T-helper 1 cell (primary cell): ENCODE measurements around the gene STON2.

Experiments
- DNase-seq, 5 donors: peaks; one replicate each; pipeline ENCODE4 v3.0.0-alpha.2; 2012 to 2020

The STON2 gene

DNA sequence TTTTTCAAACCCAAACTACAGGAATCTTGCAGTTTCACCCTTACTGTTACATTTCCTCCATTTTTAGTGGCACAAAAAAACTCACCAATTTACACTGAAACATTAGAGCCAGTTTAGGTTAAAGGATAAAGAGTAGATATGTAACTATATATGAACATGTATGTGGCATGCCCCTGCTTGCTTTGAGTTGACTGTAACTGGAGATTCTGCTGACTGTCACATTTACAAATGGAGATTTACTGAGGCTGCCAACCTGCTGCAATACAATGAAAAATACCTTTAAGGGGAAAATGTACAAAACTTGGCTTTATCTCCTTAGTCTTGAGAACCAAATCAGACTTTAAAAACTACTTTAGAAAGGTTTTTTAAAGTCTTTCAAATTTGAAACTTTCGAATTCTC is 28.3 kb downstream of the STON2 start:
- no peak for DNase-seq

DNA sequence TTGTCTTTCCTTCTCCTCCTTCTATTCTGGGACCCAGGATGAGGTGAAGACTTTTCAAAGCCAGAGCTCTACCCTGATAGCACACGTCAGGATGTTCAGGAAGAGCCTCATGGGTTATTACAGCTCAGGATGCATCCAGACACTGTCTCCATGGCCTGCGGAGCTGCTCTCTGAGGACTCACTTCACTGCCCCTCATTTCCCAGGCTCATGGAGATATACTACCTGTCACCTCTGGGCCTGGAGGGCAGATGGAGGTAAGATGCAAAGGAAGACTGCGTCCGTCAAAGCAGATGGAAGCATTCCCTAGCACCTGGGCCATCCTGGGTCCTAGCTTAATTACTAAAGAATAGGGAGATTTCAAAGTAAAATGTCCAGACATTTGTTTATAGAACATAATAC is 32.6 kb downstream of the STON2 start:
- no peak for DNase-seq

DNA sequence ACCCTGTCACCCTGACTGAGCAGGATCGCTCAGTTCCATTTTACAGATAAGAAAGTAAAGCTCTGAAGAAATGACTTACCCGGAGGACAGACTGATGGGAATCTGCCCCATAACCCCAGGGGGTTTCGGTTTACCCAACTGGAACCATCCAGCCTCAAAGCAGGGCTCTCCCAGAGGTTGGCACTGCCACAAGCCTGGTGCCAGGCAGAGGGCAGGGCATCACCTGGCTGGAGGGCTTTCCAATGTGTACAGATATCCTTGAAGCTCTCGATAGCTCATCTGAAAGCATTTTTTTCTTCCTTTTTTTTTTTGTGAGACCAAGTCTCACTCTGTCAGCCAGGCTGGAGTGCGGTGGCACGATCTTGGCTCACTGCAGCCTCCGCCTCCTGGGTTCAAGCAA is 33.2 kb downstream of the STON2 start:
- DNase-seq = no peak

DNA sequence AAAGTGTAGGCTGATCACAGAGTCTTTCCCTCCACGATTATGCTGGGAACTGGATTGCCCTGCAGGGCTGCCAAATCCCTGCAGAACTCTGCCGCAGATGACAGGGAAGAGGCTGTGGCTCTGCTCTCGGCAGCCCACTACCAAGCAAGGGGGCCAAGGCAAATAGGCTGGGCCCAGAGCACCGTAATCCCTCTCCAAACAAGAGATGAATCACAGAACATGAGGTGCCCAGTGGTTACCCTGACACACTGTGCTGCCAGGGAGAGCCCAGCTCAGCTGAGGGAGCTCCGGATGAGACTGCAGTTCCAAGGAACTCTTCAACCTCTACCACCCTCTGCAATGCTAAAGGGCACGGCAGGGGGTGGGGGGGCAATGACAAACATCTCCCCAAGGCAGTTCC is 33.9 kb downstream of the STON2 start:
- DNase-seq = no peak

DNA sequence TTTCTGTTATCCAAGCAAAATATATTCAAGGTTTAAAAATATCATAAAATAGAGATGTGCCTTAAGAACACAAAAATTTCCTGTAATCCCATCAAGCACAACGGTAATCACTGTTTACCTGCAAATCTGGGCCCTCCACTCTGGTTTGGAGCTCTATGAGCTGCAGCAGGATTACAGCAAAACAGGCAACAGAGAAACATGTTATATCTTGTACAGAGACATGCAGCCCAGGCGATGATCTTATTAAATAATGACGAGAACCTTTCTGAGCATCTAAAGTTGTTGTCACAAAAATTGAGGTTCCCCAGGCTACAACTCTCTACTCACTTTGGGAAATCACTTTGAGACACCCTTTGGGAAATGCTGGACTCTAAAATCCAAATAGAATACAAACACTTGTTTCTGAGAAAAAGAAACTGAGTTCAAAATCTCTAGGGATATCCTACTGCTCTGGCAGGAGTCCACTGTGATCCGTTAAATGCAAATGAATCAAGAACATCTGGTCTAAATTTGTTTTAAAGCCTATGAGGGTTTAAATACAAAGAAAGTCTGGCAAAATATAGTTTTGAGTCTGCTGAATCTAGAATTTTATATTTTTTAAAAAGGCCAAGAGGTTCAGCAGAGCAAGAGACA is 36.3 kb downstream of the STON2 start:
- DNase-seq = no peak

DNA sequence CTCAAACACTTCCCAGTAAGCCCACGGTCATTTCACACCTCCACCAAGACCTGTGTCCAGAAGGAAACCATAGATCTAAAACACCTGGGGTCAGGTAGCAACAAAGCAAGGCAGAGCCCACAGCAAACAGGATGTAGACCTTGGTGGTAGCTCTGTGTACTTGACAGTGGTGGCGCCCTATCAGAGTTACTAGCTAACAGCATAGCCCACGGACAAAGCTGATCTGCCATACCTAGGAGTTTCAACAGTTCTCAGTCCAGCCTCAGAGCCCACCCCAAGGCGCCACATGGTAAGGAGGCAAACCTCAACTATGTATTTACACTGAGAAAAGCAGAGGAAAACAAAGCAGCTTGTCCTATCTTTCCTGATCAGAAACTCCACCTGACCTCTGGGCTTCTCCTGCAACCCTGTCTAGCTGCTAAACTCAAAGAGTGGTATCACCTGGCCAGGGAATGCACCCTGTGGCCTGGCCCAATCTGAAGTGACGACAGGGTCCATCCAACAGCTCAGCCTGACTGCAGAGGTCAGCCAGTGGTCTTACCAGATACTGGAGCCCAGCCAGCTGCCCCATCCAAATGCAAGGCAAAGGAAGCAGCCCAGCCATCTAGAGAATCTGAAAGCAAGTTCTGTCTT is 46.3 kb downstream of the STON2 start:
- DNase-seq = no peak

DNA sequence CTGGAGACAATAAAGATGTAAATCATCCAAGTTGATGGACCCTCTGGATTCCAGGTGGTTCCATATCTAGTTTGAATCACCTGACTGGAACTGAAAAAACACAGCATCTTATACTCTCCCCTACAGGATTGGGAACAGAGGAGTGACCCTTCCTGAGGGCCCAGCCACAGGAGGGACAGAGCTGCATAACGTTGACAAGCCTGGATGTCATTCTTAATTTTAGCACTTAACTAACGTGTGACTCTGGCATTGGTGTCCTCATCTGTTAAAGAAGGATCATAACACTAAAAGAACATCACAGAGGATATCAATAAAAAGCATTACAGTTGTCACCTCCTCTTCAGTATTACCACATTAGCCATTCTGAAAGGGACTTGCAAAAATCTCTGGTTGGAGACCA is 47.7 kb downstream of the STON2 start:
- no peak for DNase-seq

DNA sequence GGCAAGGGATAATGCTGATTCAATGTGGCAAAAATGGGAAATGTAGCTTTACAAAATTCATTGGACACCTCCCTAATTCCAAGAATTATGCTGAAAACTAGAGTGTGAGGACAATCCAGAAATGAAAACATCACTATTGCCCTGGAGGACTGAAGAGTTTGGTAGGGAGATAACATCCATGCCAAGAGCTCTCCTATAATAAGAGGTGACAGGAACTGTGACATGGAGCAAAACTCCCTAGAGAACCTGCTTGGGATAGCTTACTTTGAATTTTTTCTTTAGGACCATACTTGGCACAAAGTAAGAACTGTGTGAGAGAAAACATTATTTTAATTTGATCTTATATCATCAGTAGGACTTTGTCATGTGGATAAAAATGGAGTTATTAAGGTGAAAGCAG is 48.9 kb downstream of the STON2 start:
- no peak for DNase-seq

DNA sequence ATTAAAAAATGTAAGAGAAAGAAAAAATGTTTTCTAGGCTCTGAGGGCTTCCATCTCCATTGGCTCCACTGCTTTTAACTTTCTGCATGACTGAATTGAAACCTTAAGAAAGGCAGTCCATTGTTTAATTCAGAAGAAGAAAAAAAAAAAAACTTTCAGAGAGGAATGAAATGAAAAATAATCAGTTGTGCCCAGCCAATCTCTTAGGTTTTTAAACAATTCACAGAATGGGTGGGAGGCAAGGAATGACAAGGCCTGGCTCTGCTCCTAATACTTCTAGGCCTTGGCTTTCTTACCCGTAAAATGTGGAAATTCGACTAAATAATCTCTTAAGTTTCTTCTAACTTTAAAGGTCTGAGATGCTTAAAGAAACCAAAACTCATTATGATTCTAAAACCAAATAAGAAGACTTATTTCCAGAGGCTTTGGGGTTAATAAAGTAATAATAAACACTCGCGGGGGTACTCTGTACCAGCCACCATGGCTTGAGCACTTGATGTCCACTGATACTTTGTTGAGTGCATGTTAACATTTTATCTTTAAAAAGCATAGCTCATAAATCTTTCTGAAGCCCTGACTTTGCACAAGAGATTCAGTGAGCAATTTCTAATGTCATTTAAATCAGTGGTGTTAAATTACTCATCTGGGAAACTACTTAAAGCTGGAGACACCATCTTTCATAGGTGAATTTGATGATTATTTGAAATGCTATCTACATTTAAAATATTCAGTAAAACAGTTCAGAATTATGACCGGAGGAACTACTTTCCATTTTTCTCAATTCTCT is 49.6 kb downstream of the STON2 start:
- no peak for DNase-seq

DNA sequence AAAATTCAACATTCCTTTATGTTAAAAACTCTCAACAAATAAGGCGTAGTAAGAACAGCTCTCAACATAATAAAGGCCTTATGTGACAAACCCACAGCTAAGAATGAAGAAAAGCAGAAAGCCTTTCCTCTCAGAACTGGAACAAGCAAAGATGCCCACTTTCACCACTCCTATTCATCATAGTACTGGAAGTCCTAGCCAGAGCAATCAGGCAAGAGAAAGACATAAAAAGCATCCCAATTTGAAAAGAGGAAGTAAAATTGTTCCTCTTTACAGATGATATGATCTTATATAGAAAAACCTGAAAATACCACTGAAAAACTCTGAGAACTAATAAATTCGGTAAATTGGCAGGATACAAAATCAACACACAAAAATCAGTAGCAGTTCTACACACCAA is 52.1 kb downstream of the STON2 start:
- DNase-seq = no peak

DNA sequence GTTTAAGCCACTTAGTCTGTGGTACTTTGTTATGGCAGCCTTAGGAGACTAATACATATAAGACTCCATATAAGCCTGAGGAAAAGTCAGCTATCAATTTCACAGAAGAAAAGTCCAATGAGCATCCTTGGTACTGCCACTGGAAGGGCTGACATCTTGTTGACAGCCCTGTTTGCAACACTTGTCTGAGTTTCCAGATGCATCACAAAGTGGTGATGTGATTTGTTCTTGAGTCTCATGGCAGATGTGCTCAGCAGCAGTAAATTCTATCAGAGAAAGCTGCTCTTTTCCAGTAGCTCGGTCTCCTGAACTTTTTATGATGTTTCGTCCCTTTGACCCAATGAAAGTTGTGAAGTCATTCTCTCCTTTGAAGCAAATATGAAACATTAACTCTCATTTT is 54.3 kb downstream of the STON2 start:
- no peak for DNase-seq

DNA sequence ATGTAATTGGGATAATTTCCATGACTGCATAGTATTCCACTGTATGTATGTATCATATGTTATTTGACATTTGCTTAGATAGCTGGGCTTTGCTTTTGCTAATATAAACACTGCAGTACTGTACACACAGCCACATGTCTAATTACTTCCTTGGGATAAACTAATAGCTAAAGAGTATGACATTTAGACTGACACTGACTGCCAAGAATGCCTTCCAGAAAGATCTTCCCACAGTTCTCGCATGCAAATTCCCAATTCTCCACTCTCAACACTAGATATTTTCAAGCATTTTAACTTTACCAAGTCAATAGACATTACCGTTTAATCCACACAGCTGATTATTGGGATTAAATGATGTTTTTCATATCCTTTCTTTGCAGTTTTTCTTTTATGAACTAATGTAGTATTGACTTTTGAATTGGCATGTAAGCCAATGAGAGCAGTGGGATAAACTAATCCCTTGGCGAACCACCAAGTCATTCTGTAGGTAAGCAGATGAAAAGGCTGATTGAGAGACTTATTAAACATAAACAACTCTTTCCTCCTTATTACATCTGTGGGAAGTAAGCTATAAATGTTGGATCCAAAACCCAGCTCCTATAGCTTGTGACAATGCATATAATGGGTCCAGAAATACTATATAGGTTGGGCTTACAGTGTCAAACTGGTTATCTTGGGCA is 55.5 kb downstream of the STON2 start:
- no peak for DNase-seq

DNA sequence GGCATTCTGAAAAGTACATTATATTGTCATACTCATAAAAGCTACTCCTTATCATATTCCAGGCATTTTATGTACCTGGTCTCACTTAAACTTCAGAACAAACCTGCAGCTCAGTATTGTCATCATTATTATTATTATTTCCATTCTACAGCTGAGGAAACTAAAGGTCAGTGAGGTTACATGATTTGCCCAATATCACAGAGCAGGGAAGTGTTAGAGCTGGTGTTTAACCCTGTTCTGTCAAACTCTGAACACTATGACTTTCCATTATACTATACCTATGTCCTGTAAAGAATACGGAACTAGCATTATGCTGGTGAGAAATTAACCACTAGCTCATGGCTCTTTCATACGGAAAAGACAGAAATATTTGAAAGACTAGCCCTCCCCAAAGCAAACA is 56.4 kb downstream of the STON2 start:
- no peak for DNase-seq

DNA sequence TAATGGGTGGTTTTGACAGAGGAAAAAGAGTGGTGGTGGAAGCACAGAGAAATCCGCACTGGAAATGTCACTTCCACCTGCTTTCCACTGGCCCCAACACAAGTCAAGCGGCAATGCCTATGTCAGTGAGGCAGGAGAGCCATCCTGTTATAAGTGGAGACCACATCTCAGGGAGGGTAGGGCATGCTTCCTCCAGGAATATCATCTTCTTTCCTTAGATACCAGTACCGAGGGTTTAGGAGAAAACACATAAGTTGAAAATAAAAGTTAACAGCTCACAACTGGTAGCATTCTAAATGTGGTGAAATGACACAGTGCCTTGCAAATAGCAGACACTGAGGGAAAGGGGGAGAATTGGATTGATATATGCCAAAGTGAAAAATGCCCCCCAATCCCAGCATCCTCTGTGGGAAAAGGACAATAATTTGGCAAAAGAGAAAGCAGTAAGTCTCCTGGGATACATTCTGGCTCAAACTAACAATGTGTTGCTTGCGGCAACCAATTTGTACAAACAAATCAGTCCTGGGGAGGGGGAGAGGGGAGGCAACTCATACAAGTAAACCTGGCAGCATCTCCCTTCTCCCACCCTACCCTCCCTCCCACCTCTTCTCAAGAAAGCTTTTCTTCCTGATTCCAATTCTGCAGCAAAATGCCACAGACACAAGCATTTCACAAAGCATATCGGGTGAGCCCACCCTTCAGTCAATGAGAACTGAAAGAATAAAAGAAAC is 57.1 kb downstream of the STON2 start:
- DNase-seq = no peak

DNA sequence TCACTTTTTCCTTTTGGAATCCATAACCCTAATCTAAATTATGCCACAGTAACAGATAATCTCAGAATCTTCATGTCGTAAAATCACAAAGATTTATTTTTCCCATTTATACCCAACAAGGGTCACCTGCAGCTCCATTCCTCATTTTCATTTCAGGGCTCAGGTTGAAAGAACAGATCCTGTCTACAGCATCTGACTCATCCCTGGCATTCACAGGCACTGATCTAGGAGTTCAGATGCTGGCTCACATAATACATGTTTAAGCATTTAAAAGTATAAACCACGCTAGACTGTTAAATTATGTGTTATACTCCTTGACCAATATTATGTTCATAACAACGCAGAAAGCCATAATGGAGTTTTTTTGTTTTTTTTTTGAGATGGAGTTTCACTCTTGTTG is 58.3 kb downstream of the STON2 start:
- no peak for DNase-seq

DNA sequence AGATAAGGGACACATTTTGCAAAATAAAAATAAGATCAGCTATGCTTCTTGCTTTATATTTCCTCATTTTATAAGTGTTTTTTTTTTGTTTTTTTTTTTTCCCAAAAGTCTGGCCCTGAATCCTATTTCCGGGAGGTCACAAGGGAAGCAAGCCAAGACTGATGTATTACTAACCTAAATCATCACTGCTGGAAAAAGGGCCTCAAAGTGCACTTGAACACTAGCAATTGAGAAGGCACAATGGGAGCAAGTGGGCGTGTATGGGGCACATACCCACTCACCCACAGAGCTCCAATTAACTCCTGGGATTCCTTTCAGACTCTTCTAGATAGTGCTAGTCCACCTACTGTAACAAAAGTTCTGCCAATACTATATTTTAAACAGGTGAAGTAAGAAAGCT is 58.8 kb downstream of the STON2 start:
- no peak for DNase-seq

DNA sequence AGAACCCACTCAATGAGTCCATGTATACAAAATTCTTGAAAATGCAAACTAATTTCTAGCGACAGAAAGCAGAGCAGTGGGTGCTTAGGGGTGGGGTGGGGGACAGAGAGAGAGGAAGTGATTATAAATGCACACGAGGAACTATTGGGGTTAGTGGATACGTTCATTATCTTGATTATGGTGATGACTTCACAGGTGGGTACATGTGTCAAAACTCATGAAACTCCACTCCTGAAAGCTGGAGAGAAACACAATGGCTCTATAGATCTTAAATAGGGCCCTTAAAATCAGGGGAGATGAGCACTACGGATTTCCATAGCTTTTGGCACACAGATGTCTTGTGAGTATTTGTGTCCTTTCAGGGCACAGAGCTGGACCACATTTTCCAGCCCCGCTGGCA is 59.9 kb downstream of the STON2 start:
- DNase-seq = no peak

DNA sequence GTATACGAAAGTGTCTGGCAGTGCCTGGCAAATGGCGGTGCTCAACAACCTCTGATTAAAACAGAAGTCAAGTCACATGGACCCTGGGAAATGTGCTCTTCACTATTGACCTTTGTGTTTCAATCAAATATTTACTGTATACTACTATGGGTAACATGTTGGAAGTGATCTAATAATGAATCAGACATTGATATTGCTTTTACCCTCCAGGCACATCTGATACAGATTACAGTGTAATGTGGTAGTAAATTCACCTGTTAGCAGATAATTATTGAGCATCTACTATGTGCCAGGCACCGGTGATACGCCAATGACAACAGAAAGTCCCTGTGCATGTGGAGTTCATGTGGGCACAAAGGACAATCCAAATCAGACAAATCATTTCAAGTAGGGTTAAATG is 63.1 kb downstream of the STON2 start:
- DNase-seq = no peak

DNA sequence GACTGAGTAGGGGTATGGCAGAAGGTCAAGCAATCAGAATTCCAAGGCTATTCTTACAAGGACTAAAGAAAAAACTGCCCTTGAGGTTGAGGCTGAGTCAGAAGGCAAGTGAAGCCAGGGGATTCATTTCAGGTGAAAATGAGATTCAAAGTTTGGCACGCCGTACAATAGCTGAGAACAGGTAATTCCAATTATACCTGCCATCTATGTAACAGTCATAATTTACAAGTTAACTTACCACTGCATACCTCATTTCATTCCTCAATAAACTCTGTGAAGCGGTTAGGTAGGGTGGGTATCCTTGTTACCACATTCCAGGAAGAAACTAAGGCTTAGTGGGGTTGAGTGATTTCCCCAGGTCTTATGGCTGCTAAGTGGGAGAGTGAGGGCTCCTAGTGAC is 64.1 kb downstream of the STON2 start:
- DNase-seq = no peak

DNA sequence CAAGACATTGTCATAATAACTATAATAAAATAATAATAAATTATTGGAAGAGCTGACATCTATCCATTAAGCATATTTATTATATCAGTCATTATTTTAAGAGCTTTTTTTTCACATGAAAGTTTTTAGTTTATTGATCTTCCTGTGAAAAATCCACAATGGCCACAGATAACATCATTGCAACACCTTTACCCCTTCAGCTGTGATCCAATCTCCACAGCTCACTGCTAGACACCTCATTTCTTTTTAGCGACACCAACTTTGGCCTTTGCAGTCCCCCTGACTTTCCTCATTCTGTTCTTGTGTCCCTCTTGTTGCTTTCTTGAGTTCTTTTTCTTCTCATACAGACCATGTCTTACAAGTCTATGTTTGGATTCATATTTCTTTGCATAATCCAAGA is 67.4 kb downstream of the STON2 start:
- no peak for DNase-seq

DNA sequence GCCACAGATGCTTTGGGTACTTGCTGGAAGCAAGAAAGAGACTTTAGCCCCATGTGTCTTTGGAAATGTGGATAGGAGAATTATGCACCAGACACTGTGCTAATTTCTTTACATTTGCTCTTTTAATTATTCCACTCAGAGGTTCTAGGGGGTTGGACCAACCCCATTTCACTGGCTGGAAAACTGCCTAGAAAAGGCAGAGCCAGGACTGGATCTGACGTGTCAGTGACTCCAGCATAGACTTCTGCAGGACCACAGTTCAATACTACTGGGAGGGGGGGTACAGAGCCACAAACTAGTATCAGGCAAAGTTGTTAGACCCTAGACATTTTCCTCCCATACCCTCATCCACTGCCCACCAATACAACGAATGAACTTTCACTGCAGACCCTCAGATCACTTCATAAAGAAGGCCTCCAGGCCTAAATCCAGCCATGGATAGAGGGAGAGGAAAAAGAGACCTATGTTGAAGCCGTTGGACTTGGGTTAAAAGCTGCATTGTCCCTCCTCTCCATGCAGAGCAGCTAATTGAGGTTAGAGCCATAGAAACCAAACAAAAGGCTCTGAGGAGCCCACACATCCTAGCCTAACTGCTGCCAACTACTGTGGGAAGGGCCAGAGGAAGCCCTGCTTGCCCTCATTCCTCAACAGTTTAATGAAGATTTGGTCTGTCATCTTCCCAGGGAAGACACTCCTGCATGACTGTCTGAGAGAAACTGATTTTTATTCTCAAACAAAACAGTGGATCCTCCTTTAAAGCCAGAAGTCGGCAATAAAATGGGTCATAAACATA is 68.7 kb downstream of the STON2 start:
- DNase-seq = no peak

DNA sequence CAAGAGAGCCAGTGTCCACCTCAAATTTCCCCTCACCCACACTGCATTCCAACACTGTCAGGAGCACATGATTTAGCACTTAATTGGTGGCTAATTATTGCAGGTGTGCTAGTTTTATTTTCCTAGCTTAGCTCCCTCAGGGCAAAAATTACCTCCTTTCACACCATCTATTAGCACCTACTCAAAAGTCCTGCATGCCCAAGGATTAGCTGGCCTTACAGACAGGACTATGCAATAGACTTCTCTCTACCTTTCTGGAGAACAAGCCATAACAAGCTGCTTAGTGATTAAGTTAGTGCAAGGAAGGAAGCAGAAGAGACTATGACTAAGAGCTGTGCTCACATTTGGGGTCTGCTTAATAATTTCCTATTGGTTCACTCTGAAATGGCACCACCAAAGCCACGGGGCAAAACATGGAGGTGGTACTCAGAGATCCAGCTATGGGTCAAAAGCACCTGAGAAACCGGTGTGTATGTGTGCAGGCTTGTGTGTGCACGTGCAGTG is 69.5 kb downstream of the STON2 start:
- DNase-seq = no peak
